ENCODE data around the gene SNRPD1. TPM values are rescaled to one million over a fixed set of nuclear protein-coding genes. Genes with fewer than 3 reads are reported as not detected.

SNRPD1 gene
- total and polyA plus RNA-seq, 9 of the 15 experiments (the other 6 are each of a cell fraction or from before 2014, with no cell fraction given), result 186 to 1,063 (median 313) TPM

- TF ChIP-seq BACH1 (tag; IDR thresholded peaks at IDR 0.05), result no peak
- peak; percentile 86 for TF ChIP-seq SIN3B (IDR thresholded peaks at IDR 0.05; ENCODE audit: low read depth)
- peak; percentile 91; the same call in 1 of the 2 replicates for TF ChIP-seq NR1H2 (CRISPR knock-in tag; IDR thresholded peaks at IDR 0.05)
- TF ChIP-seq MYBL2 (IDR thresholded peaks at IDR 0.05; ENCODE audit: low read depth), result peak; percentile 93
- no peak for TF ChIP-seq MYBL2 (CRISPR knock-in tag; IDR thresholded peaks at IDR 0.05; ENCODE audit: borderline replicate concordance)
- no peak for TF ChIP-seq ZNF134 (CRISPR knock-in tag; conservative IDR thresholded peaks at IDR 0.05)
- TF ChIP-seq NUFIP1 (IDR thresholded peaks at IDR 0.05; ENCODE audit: partially characterized antibody), result no peak
- TF ChIP-seq ERF (CRISPR knock-in tag; IDR thresholded peaks at IDR 0.05), result no peak
- no peak for TF ChIP-seq ZNF699 (CRISPR knock-in tag; IDR thresholded peaks at IDR 0.05; ENCODE audit: insufficient replicate concordance)
- TF ChIP-seq RBM39 (optimal IDR thresholded peaks at IDR 0.05; ENCODE audit: low read depth, low read length), result no peak
- TF ChIP-seq TAL1 (IDR thresholded peaks at IDR 0.05), result no peak
- TF ChIP-seq, protein P1, sequence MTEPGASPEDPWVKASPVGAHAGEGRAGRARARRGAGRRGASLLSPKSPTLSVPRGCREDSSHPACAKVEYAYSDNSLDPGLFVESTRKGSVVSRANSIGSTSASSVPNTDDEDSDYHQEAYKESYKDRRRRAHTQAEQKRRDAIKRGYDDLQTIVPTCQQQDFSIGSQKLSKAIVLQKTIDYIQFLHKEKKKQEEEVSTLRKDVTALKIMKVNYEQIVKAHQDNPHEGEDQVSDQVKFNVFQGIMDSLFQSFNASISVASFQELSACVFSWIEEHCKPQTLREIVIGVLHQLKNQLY (CRISPR knock-in tag; conservative IDR thresholded peaks at IDR 0.05), result peak; percentile 40 to 90; a peak in 1 of 4 replicates
- TF ChIP-seq KHSRP (IDR thresholded peaks at IDR 0.05), result no peak
- TF ChIP-seq ZNF586 (CRISPR knock-in tag; conservative IDR thresholded peaks at IDR 0.05), result no peak
- 0 out of 2 replicates have a peak, but pooled peaks have one; percentile 25 for TF ChIP-seq FOXK1 (CRISPR knock-in tag; IDR thresholded peaks at IDR 0.05; ENCODE audit: borderline replicate concordance)
- peak; percentile 44 for TF ChIP-seq FOXM1 (IDR thresholded peaks at IDR 0.05; ENCODE audit: low read depth)
- no peak for TF ChIP-seq FOXM1 (CRISPR knock-in tag; IDR thresholded peaks at IDR 0.05; ENCODE audit: low read depth)
- TF ChIP-seq TSC22D4 (tag; IDR thresholded peaks at IDR 0.05), result no peak
- TF ChIP-seq ZNF444 (CRISPR knock-in tag; IDR thresholded peaks at IDR 0.05), result no peak
- TF ChIP-seq JUND (IDR thresholded peaks at IDR 0.05; ENCODE audit: borderline replicate concordance, low read depth, low read length), result peak; percentile 67; the same call in 1 of the 2 replicates
- no peak; the same call in 2 of the 3 replicates for TF ChIP-seq JUND (tag; IDR thresholded peaks at IDR 0.05; ENCODE audit: borderline replicate concordance, low read depth, low read length)
- TF ChIP-seq CEBPG (CRISPR knock-in tag; IDR thresholded peaks at IDR 0.05), result no peak
- no peak for TF ChIP-seq CEBPG (tag; conservative IDR thresholded peaks at IDR 0.05 in 1 of 2, IDR thresholded peaks at IDR 0.05 in 1 of 2)
- TF ChIP-seq RAD51 (IDR thresholded peaks at IDR 0.05; ENCODE audit: borderline replicate concordance, low read depth), result peak; percentile 7; the same call in 1 of the 2 replicates
- TF ChIP-seq PTRF (tag; IDR thresholded peaks at IDR 0.05), result no peak
- TF ChIP-seq, protein P2, sequence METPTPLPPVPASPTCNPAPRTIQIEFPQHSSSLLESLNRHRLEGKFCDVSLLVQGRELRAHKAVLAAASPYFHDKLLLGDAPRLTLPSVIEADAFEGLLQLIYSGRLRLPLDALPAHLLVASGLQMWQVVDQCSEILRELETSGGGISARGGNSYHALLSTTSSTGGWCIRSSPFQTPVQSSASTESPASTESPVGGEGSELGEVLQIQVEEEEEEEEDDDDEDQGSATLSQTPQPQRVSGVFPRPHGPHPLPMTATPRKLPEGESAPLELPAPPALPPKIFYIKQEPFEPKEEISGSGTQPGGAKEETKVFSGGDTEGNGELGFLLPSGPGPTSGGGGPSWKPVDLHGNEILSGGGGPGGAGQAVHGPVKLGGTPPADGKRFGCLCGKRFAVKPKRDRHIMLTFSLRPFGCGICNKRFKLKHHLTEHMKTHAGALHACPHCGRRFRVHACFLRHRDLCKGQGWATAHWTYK (CRISPR knock-in tag; IDR thresholded peaks at IDR 0.05), result 0 out of 2 replicates have a peak, but pooled peaks have one; percentile 73
- TF ChIP-seq LARP7 (IDR thresholded peaks at IDR 0.05), result no peak
- TF ChIP-seq DPF2 (IDR thresholded peaks at IDR 0.05), result no peak
- peak; percentile 91 for TF ChIP-seq SP2 (IDR thresholded peaks at IDR 0.05; ENCODE audit: extremely low read depth, low read depth, low read length, poor library complexity, severe bottlenecking)
- TF ChIP-seq POLR2A (conservative IDR thresholded peaks at IDR 0.05), result peak; percentile 98
- 0 out of 2 replicates have a peak, but pooled peaks have one; percentile 52 for TF ChIP-seq CBX5 (IDR thresholded peaks at IDR 0.05; ENCODE audit: borderline replicate concordance, low read depth)
Observed at GRCh38 chr18:21612125-21613039, at the start of gene SNRPD1 (continued).

Measured in K562 (cell line).